Endothelial cell of umbilical vein (primary cell): ENCODE results near the gene PLD1. TPM values are rescaled to one million over a fixed set of nuclear protein-coding genes. Genes with fewer than 3 reads are reported as not detected.

ENCODE experiments used
- BruUV-seq: library from RNA; stranded (reverse); fragments of 400-500 nt; replicated peaks from 2 replicates; lab custom pipeline; 2021; lab: Mats Ljungman, UMichigan
- CTCF ChIA-PET: fragments of 300-600, 350-600 bp; sonication (Branson Sonifier 250); formaldehyde crosslinking; loops from one replicate; lab custom pipeline; 2021; ENCODE audit warnings: antibody characterized with exemption, inconsistent platforms; lab: Charles Lee
- POLR2A ChIA-PET: fragments of 300-600, 350-600 bp; sonication (Branson Sonifier 250); formaldehyde crosslinking; loops from one replicate; lab custom pipeline; 2021; ENCODE audit warnings: antibody characterized with exemption, inconsistent platforms; lab: Charles Lee
- DNase-seq: peaks from one replicate; pipeline ENCODE4 v3.0.0-alpha.2; 2011; ENCODE audit warnings: low read depth, low spot score
- FAIRE-seq: peaks from 2 replicates; lab custom pipeline; 2011; peaks lifted over from hg19 to GRCh38; lab: Jason Lieb, UNC
- H2AFZ ChIP-seq: 2 replicates; pipeline ENCODE4 v1.6.0; 2012; ENCODE audit warnings: low read depth, low read length, control low read depth, inconsistent platforms
- H3K27ac ChIP-seq: 2 replicates; pipeline ENCODE4 v1.5.1; 2011; ENCODE audit warnings: low read depth, mild to moderate bottlenecking, control low read depth, low read length, moderate library complexity; ENCODE audit not compliant: insufficient read depth
- H3K27me3 ChIP-seq, 2 experiments: 2 replicates each; pipeline versions ENCODE4 v1.6.0 to v1.6.1; 2011; ENCODE audit warnings: low read length in 2 of 2, mixed read lengths in 1 of 2; ENCODE audit not compliant: control insufficient read depth in 2 of 2, insufficient read depth in 2 of 2
- H3K36me3 ChIP-seq, 2 experiments: 2 replicates in 1 of 2; 3 replicates in 1 of 2; pipeline ENCODE4 v1.5.1; 2011; ENCODE audit warnings: low read length in 2 of 2, mild to moderate bottlenecking in 1 of 2, moderate library complexity in 1 of 2; ENCODE audit not compliant: control insufficient read depth in 2 of 2, insufficient read depth in 2 of 2; ENCODE audit errors: extremely low read depth in 1 of 2
- H3K4me1 ChIP-seq: 3 replicates; pipeline ENCODE4 v1.5.1; 2011; ENCODE audit warnings: mild to moderate bottlenecking, low read length; ENCODE audit not compliant: control insufficient read depth, insufficient read depth; ENCODE audit errors: extremely low read depth
- H3K4me2 ChIP-seq: 2 replicates; pipeline ENCODE4 v1.6.1; 2011; ENCODE audit warnings: low read length, control low read depth, mixed read lengths; ENCODE audit not compliant: insufficient read depth
- H3K4me3 ChIP-seq, 3 experiments: fragments of 200-600 bp in 1 of 3; sonication (generic), shearing (Covaris generic) in 1 of 3; replicated peaks in 1 of 3; 2 replicates each; pipeline ENCODE4 v1.5.1; 2011 to 2016; ENCODE audit warnings: control low read depth in 3 of 3, low read length in 3 of 3, mild to moderate bottlenecking in 2 of 3, inconsistent platforms in 1 of 3, low read depth in 1 of 3, moderate library complexity in 1 of 3; ENCODE audit not compliant: insufficient read depth in 1 of 3
- H3K79me2 ChIP-seq: 2 replicates; pipeline ENCODE4 v1.6.0; 2012; ENCODE audit warnings: low read length, inconsistent platforms; ENCODE audit not compliant: control insufficient read depth, insufficient read depth
- H3K9ac ChIP-seq: replicated peaks from 2 replicates; pipeline ENCODE3; 2011; ENCODE audit warnings: low read length, control low read depth; ENCODE audit not compliant: insufficient read depth; ENCODE audit errors: extremely low read depth
- H3K9me1 ChIP-seq: replicated peaks from 3 replicates; pipeline ENCODE4 v1.6.0; 2011; ENCODE audit warnings: mild to moderate bottlenecking, low read length; ENCODE audit not compliant: control insufficient read depth, insufficient read depth; ENCODE audit errors: extremely low read depth
- H3K9me3 ChIP-seq: replicated peaks from 2 replicates; pipeline ENCODE4 v1.5.1; 2012; ENCODE audit warnings: low read length, inconsistent platforms; ENCODE audit not compliant: control insufficient read depth, insufficient read depth
- H4K20me1 ChIP-seq: replicated peaks from 2 replicates; pipeline ENCODE3; 2011; ENCODE audit warnings: mild to moderate bottlenecking, low read length; ENCODE audit not compliant: control insufficient read depth, insufficient read depth; ENCODE audit errors: extremely low read depth
- CTCF ChIP-seq, 2 donors: IDR thresholded peaks; 1 replicate in 1 of 2; 2 replicates in 1 of 2; pipeline ENCODE4 v1.5.1; 2011; ENCODE audit warnings: low read length in 2 of 2, mild to moderate bottlenecking in 2 of 2, moderate library complexity in 2 of 2, control low read depth in 1 of 2, inconsistent platforms in 1 of 2, low read depth in 1 of 2; ENCODE audit not compliant: insufficient read depth in 1 of 2; ENCODE audit errors: extremely low read depth in 1 of 2
- EZH2 ChIP-seq: IDR thresholded peaks from 2 replicates; pipeline ENCODE4 v1.6.1; 2012; ENCODE audit warnings: borderline replicate concordance, low read depth, mild to moderate bottlenecking, moderate library complexity, low read length, inconsistent platforms; ENCODE audit not compliant: severe bottlenecking
- FOS ChIP-seq: IDR thresholded peaks from 2 replicates; pipeline ENCODE4 v1.6.1; 2011; ENCODE audit warnings: mild to moderate bottlenecking, low read length, moderate library complexity, borderline replicate concordance; ENCODE audit not compliant: insufficient read depth
- GATA2 ChIP-seq: IDR thresholded peaks from 2 replicates; pipeline ENCODE4 v1.7.0; 2011; ENCODE audit warnings: low read depth, mild to moderate bottlenecking, moderate library complexity, mixed read lengths, low read length; ENCODE audit not compliant: insufficient read length, insufficient read depth
- JUN ChIP-seq: IDR thresholded peaks from 2 replicates; pipeline ENCODE4 v1.6.1; 2011; ENCODE audit warnings: borderline replicate concordance, low read depth; ENCODE audit not compliant: insufficient read length, insufficient read depth
- MAX ChIP-seq: IDR thresholded peaks from 2 replicates; pipeline ENCODE4 v1.6.1; 2011; ENCODE audit not compliant: insufficient read depth, insufficient read length
- MYC ChIP-seq: IDR thresholded peaks from one replicate; pipeline ENCODE4 v1.6.1; 2011; ENCODE audit warnings: mild to moderate bottlenecking, low read depth, low read length
- POLR2A ChIP-seq: IDR thresholded peaks from 2 replicates; pipeline ENCODE4 v1.6.1; 2012; ENCODE audit warnings: low read depth, mild to moderate bottlenecking, control low read depth, low read length
- POLR2AphosphoS5 ChIP-seq: IDR thresholded peaks from 2 replicates; pipeline ENCODE4 v1.6.1; 2012; ENCODE audit warnings: low read depth, mild to moderate bottlenecking, control low read depth, low read length, moderate library complexity; ENCODE audit not compliant: insufficient read depth
- dilution Hi-C: fragments of 300-500 bp; cut with MboI; formaldehyde crosslinking; loops from one replicate; pipeline ENCODE4 v1.15.0; 2019; ENCODE audit warnings: low sequenced_read_pairs; ENCODE audit not compliant: extremely low pct_ligation_motif_present
- intact Hi-C: fragments of 100-400 bp; cut with micrococcal nuclease; formaldehyde crosslinking; loops from one replicate; pipeline ENCODE4 v1.10.0; 2022
- polyA plus RNA-seq, 4 experiments: library from polyadenylated mRNA; depleted of rRNA in 3 of 4; stranded (reverse) in 3 of 4; unstranded in 1 of 4; fragments of >200 nt; gene quantifications; 2 replicates each; pipeline versions ENCODE4 v1.2.1 to v1.2.3, GENCODE V29; 2011 to 2012; ENCODE audit warnings: missing spikeins in 1 of 4
- total RNA-seq: library from RNA; stranded (reverse); gene quantifications from 2 replicates; pipeline ENCODE4 v1.2.3, GENCODE V29; 2021

Gene PLD1
- total and polyA plus RNA-seq, 2 donors (not counting 3 experiments of a cell fraction or from before 2014, with no cell fraction given), result 42.0 to 108 TPM

GRCh38 chr3:171732756-171733155 lies 77.5 kb downstream of the PLD1 start:
- CTCF ChIA-PET, result interaction anchor here (1.3 to 1.4 kb wide), 2 partner anchors 12 to 40 kb away, joined by 4 to 5 read pairs; no protein-coding TSS in a partner anchor
- intact Hi-C loops (no loop called here), dilution Hi-C loops (no loop called here)

More at GRCh38 chr3:171732756-171733155, 77.5 kb downstream of the PLD1 start:
- FAIRE-seq, result no peak
- H3K27me3 ChIP-seq, result no peaks in the 10 kb centered on the region
- no peak overlapping the region for H3K27ac ChIP-seq
- no peaks in the 10 kb centered on the region for H3K9me1 ChIP-seq
- TF ChIP-seq MYC (no peak), FOS (no peak), POLR2A (no peak), MAX (no peak), EZH2 (no peak), JUN (no peak), POLR2AphosphoS5 (no peak), GATA2 (no peak), CTCF (IDR thresholded peaks at IDR 0.05; ENCODE audit: extremely low read depth in 1 of 2, insufficient read depth in 1 of 2, low read depth in 1 of 2, low read length in 2 of 2) (no peak)
- H4K20me1 ChIP-seq, result no peaks in the 10 kb centered on the region
- no peaks in the 10 kb centered on the region for H3K79me2 ChIP-seq
- no peak overlapping the region for H3K4me3 ChIP-seq
- no peak overlapping the region for H2AFZ ChIP-seq
- no peaks in the 10 kb centered on the region for H3K9me3 ChIP-seq
- no peak overlapping the region for H3K4me2 ChIP-seq
- H3K9ac ChIP-seq, result no peak overlapping the region
- POLR2A ChIA-PET, result no interaction called here
- DNase-seq, result no peak
- peaks cover 12 to 13% of the 10 kb centered on the region in 2 experiments for H3K36me3 ChIP-seq
- BruUV-seq, result no TSS peak
- H3K4me1 ChIP-seq, result peaks cover 3% of the 10 kb centered on the region
